SK-N-MC (cell line): Measurements from ENCODE around the gene ATP13A5.
A peak's percentile ranks its signal among the peaks of the same experiment; 100 is the strongest.

Experiments
- DNase-seq: peaks from one replicate; pipeline ENCODE4 v3.0.0-alpha.2; 2011; ENCODE audit warnings: low read depth, low spot score
- H3K27ac ChIP-seq: fragments of 200-600 bp; sonication (generic); 2 replicates; pipeline ENCODE4 v1.5.1; 2016; ENCODE audit warnings: mixed run types
- H3K36me3 ChIP-seq: fragments of 200-600 bp; sonication (generic); 2 replicates; pipeline ENCODE4 v1.6.1; 2017; ENCODE audit warnings: antibody characterized with exemption, low read length, mixed read lengths; ENCODE audit not compliant: insufficient read depth
- H3K4me3 ChIP-seq: fragments of 200-600 bp; sonication (generic); 2 replicates; pipeline ENCODE4 v1.5.1; 2016
- H3K9ac ChIP-seq: fragments of 200-600 bp; sonication (generic); 2 replicates; pipeline ENCODE4 v1.8.0; 2017; ENCODE audit warnings: mixed run types, mixed read lengths; ENCODE audit not compliant: insufficient read length
- H3K9me3 ChIP-seq: fragments of 200-600 bp; sonication (generic); 2 replicates; pipeline ENCODE4 v1.6.1; 2017; ENCODE audit warnings: low read depth, mild to moderate bottlenecking, antibody characterized with exemption, low read length, moderate library complexity, mixed read lengths
- EZH2 ChIP-seq: fragments of 200-600 bp; sonication (generic); IDR thresholded peaks from one replicate; pipeline ENCODE4 v1.6.1; 2017; ENCODE audit warnings: antibody characterized with exemption
- FOXP2 ChIP-seq: optimal IDR thresholded peaks from 2 replicates; pipeline ENCODE3; 2011; ENCODE audit warnings: mild to moderate bottlenecking, moderate library complexity; ENCODE audit not compliant: insufficient read depth; ENCODE audit errors: extremely low read length, control extremely low read depth
- POLR2AphosphoS5 ChIP-seq: IDR thresholded peaks from 2 replicates; pipeline ENCODE4 v1.6.1; 2012; ENCODE audit warnings: mild to moderate bottlenecking, low read depth, low read length, borderline replicate concordance

Gene ATP13A5

DNA sequence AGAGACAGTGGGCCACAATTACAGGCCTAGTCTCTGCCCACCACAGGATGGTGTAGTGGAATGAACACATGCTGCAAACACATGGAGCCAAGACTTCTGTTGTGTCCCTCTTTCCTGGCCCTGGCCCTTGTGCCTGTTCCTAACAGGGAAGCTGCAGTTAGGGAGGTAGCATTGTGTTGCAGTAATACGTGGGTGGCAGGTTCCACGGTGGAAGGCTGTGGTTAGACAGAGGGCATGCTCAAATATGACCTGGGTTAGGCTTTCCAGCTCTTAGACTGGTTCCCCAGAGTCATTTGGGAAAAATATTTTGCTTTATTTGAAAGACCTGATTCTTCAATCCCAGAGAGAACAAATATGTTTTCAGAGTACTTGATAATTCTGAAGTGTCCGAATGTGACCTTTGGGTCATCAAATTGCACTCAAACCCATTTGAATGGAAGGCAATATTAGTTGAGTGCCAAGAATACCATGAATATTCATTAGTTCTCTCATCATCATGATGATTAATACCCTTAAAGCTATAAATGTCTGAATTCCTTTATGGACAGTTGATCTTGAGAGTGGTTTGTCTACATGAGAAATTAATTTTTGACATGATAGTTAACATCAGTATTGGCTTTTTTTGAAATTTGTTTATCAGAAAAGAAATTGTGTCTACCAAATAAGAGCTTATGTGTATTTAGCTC lies 109.1 kb downstream of the ATP13A5 start:
- TF ChIP-seq FOXP2 (no peak), POLR2AphosphoS5 (no peak)
- no peak overlapping the region for H3K9ac ChIP-seq
- H3K9me3 ChIP-seq = no peaks in the 10 kb centered on the region
- H3K4me3 ChIP-seq = no peak overlapping the region
- H3K36me3 ChIP-seq = no peaks in the 10 kb centered on the region
- no peak overlapping the region for H3K27ac ChIP-seq
- no peak for DNase-seq

DNA sequence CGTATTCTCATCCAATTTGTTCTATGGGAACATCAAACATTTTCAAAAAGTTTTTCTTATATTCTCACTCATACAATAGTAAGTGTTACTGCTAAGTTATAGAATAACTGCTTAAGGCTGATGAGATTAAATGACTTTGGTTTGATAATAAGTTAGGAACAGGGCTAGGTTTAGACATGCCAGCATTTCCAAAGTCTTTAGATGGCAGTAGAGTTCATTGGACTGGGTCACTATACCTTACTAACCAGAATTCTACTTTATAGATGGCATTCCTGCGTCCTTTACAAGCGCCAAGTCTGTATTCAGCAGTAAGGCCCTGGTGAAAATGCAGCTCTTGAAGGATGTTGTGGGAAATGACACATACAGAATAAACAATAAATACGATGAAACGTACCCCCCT lies 115.8 kb downstream of the ATP13A5 start:
- no peak overlapping the region for H3K4me3 ChIP-seq
- TF ChIP-seq EZH2 = no peak
- TF ChIP-seq FOXP2 = no peak
- no peak for TF ChIP-seq POLR2AphosphoS5
- H3K27ac ChIP-seq = no peak overlapping the region
- H3K9ac ChIP-seq = no peak overlapping the region
- DNase-seq = no peak
- H3K9me3 ChIP-seq = no peaks in the 10 kb centered on the region
- H3K36me3 ChIP-seq = no peaks in the 10 kb centered on the region

DNA sequence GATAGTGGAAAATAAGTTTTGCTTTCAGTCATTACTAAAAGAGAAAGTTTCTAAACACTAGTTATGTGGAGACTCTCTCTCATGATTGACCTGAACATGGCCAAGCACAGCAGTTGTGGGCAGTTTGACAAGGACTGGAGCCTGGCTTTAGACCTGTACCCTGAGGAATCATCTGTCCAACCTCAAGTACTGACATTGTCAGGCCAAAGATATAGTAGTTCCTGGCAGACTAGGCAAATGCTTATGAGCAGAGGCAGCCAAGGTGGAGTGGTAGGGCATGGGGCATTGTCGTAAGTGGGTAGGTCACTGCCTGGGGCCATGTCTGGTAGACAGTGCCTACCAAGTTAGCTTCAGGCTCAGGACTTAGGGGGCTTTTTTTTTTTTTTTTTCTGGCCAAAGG lies 116.6 kb downstream of the ATP13A5 start:
- TF ChIP-seq POLR2AphosphoS5 (no peak), EZH2 (no peak)
- no peak overlapping the region for H3K9ac ChIP-seq
- no peak for DNase-seq

DNA sequence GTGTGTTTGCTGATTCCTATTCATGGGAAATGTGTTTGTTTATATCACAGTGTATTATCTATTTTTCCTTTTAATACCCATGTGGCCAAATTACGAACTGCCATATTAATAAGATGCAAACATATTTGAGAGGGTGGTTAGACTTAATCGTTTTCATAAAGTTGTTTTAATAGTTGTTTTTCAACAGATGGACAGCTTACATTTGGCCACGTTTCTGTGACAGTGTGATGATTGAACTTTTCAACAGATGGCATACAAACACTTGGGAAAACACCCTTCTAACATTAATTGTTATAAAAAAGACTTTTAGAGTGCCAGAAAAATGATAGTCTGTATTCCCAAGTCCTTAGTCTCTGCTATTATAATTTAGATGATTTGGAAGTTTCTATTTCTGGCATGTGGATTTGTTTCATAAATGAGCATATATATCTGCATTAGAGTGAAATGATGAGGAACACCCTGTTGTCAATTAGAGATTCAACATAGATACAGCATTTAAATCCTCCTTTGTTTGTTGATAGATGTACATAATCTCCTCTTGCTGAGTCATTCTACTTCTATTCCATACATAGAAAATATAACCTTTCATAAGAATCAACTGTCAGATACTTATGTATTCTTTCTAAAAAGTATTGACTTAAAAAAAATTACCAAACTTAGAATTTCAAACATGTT lies 124.4 kb downstream of the ATP13A5 start:
- H3K36me3 ChIP-seq = no peaks in the 10 kb centered on the region
- peaks cover 7% of the 10 kb centered on the region; the same call in 1 of the 2 replicates for H3K9me3 ChIP-seq
- TF ChIP-seq FOXP2 (no peak), EZH2 (no peak), POLR2AphosphoS5 (no peak)
- no peak overlapping the region for H3K4me3 ChIP-seq
- H3K27ac ChIP-seq = no peak overlapping the region
- H3K9ac ChIP-seq = no peak overlapping the region
- DNase-seq = no peak

More for the DNA sequence above, 116.6 kb downstream of the ATP13A5 start:
- H3K4me3 ChIP-seq = no peak overlapping the region
- H3K36me3 ChIP-seq = no peaks in the 10 kb centered on the region
- no peak overlapping the region for H3K27ac ChIP-seq
- H3K9me3 ChIP-seq = no peaks in the 10 kb centered on the region

DNA sequence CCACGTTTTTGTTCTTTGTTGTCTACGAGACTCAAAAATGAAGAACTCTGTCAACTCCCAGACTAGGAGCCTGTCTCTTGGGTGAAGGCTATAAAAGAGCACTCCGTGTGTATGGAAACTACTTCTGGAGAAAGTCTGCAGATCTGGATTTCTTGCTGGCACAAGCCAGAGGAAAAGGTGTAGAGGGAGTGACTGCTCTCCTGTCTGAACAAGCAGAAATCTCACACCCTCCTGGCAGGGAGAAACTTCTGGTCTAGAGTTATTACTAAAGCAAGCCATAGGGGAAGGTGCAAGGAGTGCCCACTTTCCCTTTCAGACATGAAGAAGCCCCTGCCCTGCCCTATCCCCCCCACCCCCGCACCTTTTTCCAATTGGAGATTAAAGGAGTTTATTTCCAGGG lies 128.1 kb downstream of the ATP13A5 start:
- H3K27ac ChIP-seq = no peak overlapping the region
- DNase-seq = no peak
- H3K36me3 ChIP-seq = no peaks in the 10 kb centered on the region
- no peak overlapping the region for H3K4me3 ChIP-seq
- H3K9me3 ChIP-seq = peaks cover 10% of the 10 kb centered on the region; the same call in 1 of the 2 replicates
- TF ChIP-seq EZH2 (no peak), POLR2AphosphoS5 (no peak), FOXP2 (no peak)
- H3K9ac ChIP-seq = no peak overlapping the region

DNA sequence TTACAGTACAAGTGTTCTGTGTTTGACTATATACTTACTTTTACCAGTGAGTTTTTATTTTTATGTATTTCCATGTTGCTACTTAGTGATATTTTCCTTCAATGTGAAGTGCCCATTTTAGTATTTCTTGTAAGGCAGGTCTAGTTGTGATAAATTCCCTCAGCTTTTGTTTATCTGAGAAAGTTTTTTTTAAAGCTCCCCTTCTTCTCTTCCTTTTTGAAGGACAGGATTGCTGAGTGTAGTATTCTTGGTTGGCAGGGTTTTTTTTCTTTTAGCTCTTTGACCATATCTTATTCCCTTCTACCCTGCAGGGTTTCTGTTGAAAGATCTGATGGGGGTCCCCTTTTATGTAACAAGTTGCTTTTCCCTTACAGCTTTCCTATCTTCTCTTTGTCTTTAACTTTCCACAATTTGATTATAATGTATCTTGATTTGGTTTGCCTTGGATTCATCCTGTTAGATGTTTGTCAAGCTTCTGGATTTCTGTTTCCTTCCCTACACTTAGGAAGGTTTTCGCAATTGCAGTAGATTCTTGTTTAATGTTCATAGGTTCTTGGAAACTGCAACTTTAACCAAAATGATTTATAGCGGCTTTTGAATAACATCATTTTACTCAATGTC lies 129.6 kb downstream of the ATP13A5 start:
- TF ChIP-seq FOXP2 (no peak), EZH2 (no peak), POLR2AphosphoS5 (no peak)
- no peak for DNase-seq
- H3K9me3 ChIP-seq = peaks cover 10% of the 10 kb centered on the region; the same call in 1 of the 2 replicates
- H3K27ac ChIP-seq = no peak overlapping the region
- no peak overlapping the region for H3K9ac ChIP-seq
- H3K36me3 ChIP-seq = no peaks in the 10 kb centered on the region
- H3K4me3 ChIP-seq = no peak overlapping the region

DNA sequence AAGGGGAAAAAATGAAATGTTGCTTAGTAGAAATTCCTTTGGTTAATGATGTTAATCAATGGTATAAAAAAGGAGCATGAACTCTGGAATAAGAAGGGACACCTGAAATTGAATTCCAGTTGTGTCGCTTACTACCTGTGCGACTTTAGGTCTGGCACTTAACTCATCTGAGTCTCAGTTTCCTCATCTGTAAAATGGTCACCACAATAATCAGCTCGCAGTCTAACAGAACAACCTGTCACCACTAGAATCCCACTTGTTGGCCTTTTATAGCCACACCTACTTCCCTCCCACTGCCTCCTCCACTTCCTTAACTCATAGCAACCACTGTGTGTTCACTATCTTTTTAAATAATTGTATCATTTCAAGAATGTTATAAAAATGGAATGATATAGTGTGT lies 135.0 kb downstream of the ATP13A5 start:
- DNase-seq = no peak
- H3K36me3 ChIP-seq = no peaks in the 10 kb centered on the region
- H3K27ac ChIP-seq = no peak overlapping the region
- TF ChIP-seq POLR2AphosphoS5 (no peak), EZH2 (no peak), FOXP2 (no peak)
- H3K4me3 ChIP-seq = peak overlapping the region; percentile 48; the same call in 1 of the 2 replicates
- 0 out of 2 replicates have a peak, but pooled peaks cover 2% of the 10 kb centered on the region for H3K9me3 ChIP-seq
- no peak overlapping the region for H3K9ac ChIP-seq

DNA sequence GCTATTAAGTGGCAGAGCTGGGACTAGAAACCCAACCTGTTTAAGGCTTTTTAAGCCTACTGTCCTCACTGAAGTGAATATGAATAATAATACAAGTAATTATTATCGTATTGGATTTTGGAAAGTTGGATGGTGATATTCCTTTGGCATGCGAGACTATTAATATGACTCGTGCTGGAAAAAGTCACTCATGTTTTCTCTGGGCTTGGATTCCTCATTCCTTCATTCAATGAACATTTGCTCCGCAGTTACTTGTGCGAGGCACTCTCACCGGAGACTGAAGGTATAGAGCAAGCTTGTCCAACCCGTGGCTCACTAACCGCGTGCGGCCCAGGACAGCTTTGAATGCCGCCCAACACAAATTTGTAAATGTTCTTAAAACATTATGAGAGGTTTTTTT lies 136.8 kb downstream of the ATP13A5 start:
- Histone ChIP-seq H3K4me3 (peak overlapping the region; percentile 79), H3K36me3 (no peaks in the 10 kb centered on the region), H3K27ac (peak overlapping the region; percentile 12; the same call in 1 of the 2 replicates)

More for the DNA sequence above, 136.8 kb downstream of the ATP13A5 start:
- no peak for DNase-seq
- TF ChIP-seq FOXP2 (no peak), POLR2AphosphoS5 (no peak), EZH2 (no peak)
- H3K9me3 ChIP-seq = no peaks in the 10 kb centered on the region
- H3K9ac ChIP-seq = peak overlapping the region; percentile 27
